ENCODE results near the gene CFAP99.
A peak's percentile ranks its signal among the peaks of the same experiment; 100 is the strongest.

CFAP99 gene

GRCh38 chr4:2462992-2463762, 44.4 kb downstream of the CFAP99 start:
- TF ChIP-seq, protein P1, sequence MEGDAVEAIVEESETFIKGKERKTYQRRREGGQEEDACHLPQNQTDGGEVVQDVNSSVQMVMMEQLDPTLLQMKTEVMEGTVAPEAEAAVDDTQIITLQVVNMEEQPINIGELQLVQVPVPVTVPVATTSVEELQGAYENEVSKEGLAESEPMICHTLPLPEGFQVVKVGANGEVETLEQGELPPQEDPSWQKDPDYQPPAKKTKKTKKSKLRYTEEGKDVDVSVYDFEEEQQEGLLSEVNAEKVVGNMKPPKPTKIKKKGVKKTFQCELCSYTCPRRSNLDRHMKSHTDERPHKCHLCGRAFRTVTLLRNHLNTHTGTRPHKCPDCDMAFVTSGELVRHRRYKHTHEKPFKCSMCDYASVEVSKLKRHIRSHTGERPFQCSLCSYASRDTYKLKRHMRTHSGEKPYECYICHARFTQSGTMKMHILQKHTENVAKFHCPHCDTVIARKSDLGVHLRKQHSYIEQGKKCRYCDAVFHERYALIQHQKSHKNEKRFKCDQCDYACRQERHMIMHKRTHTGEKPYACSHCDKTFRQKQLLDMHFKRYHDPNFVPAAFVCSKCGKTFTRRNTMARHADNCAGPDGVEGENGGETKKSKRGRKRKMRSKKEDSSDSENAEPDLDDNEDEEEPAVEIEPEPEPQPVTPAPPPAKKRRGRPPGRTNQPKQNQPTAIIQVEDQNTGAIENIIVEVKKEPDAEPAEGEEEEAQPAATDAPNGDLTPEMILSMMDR (IDR thresholded peaks at IDR 0.05): peak; percentile 30

GRCh38 chr4:2465032-2465431, 46.3 kb downstream of the CFAP99 start:
- TF ChIP-seq, protein P1 (IDR thresholded peaks at IDR 0.05): no peak

DNA sequence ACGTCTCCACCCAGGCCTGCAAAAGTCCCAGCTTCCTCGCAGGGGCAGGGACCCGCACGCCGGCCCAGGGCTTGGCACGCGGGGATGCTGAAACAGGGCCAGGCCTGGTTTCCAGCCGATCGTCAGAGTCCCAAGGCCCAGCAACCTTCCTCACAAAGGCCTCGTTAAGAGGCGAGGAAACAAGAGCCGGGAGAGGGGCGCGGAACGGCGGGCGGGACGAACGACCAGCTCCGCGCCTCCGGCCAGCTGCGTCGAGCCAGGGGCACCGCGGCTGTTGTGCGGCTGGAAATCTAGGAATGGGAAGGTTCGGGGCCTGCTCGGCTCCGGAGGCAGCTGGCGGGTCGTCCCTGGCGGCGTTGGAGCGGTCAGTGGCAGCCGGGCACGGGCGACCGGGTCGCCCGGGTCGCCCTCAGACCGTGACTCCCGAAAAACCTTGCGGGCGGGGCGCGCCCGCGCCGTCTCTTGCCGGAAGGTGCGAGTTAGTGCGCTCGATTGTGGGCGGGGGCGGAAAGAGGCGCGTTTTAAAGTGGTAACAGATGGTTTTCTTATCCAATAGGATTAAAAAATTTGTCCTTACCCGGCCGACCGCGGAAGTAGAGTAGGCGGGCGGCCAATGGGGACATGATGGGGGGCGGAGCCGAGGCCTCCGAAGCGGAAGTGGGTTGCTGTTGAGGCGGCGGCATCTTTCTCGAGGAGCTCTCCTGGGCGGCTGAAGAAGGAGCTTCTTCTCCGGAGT, 49.9 kb downstream of the CFAP99 start, which contains the start of gene RNF4:
Gene RNF4 (plus strand): TSS at position 651 of the 736 bp plus-strand sequence. CDS start 21,388 bp downstream, outside the sequence.
- TF ChIP-seq, protein P1 (IDR thresholded peaks at IDR 0.05): no peak

DNA sequence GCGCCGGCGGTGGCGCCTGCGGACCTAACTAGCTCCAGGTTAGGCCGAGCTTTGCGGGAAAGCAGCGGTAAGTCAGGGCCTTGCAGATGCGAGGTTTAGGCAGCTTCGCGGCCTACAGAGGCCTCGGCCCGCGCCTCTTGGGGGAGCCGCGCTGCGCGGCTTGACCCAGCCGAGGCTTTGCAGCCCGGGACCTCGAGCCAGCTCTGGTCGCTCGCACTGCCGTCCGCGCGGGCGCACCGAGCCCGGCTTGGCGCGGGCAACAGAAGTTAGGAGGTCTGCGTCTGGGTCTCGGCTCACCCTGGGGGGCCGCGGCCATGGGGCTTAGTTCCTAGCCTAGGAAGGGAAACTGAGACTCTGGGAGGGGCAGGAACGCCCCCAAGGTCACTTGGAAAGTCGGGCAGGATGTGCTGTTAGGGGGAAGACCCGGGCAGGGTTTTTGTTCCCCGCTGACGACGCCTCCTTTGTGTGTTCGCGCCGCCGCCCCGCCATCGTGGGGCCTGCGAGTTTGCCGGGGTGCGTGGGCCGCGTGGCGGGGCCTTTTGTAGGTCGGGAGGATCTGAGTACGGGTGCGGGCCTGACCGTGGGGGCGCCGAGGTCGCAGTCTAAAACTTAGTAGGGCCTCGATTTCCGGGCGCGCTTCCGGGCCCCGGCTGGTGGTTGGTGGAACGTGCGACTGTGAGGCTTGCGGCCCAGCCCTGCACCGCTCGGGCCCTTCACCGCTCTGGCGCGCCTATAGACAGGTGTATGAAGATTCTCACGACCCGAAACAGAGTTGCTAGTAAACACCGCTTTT, 50.6 kb downstream of the CFAP99 start:
- TF ChIP-seq, protein P1 (IDR thresholded peaks at IDR 0.05): no peak

GRCh38 chr4:2470791-2471190, 52.0 kb downstream of the CFAP99 start:
- TF ChIP-seq, protein P1 (IDR thresholded peaks at IDR 0.05): no peak

DNA sequence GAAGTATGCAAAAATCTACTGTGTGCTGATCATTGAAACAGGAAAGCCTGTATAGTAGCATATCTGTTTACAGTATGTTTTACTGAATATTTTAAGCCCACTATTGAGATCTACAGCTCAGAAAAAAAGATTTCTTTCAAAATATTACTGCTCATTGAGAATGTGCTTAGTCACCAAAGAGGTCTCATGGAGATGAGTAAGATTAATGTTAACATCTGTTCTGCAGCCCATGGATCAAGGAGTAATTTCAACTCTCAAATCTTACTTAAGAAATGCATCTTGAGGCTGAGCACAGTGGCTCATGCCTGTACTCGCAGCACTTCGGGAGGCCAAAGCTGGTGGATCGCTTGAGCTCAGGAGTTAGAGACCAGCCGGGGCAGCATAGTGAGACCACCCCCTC, 53.4 kb downstream of the CFAP99 start:
- TF ChIP-seq, protein P1 (IDR thresholded peaks at IDR 0.05): no peak

DNA sequence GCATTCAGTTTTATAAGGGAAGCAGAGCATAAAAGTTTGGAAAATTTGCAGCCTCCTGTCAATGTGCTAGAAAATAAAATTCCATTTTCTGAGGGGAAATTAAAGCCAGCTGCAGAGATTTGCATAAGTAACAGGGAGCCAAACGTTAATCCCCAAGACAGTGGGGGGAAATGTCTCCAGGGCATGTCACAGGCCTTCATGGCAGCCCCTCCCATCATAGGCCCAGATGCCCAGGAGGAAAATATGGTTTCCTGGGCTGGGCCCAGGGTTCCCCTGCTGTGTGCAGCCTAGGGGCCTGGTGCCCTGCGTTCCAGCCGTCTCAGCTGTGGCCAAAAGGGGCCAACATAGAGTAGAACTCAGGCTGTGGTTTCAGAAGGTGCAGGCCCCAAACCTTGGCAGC, 59.5 kb downstream of the CFAP99 start:
- TF ChIP-seq, protein P1 (IDR thresholded peaks at IDR 0.05): no peak

Measured in LNCAP (cell line).